HFFc6 (cell line): ENCODE results near the gene SLC7A4. TPM values are rescaled to one million over a fixed set of nuclear protein-coding genes. Genes with fewer than 3 reads are reported as not detected.

Source experiments
- DNase-seq: peaks from one replicate; pipeline ENCODE4 v3.0.0-alpha.2; 2018
- H3K27ac Mint-ChIP-seq: 2 replicates; pipeline ENCODE4 v1.8.0; 2020; ENCODE audit warnings: mild to moderate bottlenecking, mixed read lengths
- H3K27me3 Mint-ChIP-seq: 2 replicates; pipeline ENCODE4 v1.8.0; 2021; ENCODE audit warnings: mild to moderate bottlenecking, moderate library complexity, mixed read lengths; ENCODE audit not compliant: insufficient read depth
- H3K36me3 Mint-ChIP-seq: 2 replicates; pipeline ENCODE4 v1.8.0; 2021; ENCODE audit warnings: low read depth, mixed read lengths
- H3K4me1 Mint-ChIP-seq: 2 replicates; pipeline ENCODE4 v1.8.0; 2020; ENCODE audit warnings: low read depth, mixed read lengths
- H3K4me3 Mint-ChIP-seq: 2 replicates; pipeline ENCODE4 v1.8.0; 2020; ENCODE audit warnings: mild to moderate bottlenecking, moderate library complexity, mixed read lengths
- H3K9me3 Mint-ChIP-seq: 2 replicates; pipeline ENCODE4 v1.8.0; 2020; ENCODE audit warnings: mild to moderate bottlenecking, mixed read lengths
- total RNA-seq, 6 experiments: library from RNA; stranded (reverse); fragmentation: NEBNext Ultra II Directional; extraction: Animal tissue kit (Norgen Biotek cat#: 25700); gene quantifications; 2 replicates in 1 of 6; 3 replicates in 5 of 6; pipeline ENCODE4 v1.2.3, GENCODE V29; 2021
- TF ChIP-seq, protein P1 (sequence below): fragments of 200-600 bp; sonication (generic); IDR thresholded peaks from 2 replicates; pipeline ENCODE4 v1.5.0; 2021; ENCODE audit warnings: antibody characterized with exemption, mild to moderate bottlenecking

SLC7A4 gene
- total RNA-seq, 6 experiments from 2014 or later = 0.07 TPM; not detected in 5

DNA sequence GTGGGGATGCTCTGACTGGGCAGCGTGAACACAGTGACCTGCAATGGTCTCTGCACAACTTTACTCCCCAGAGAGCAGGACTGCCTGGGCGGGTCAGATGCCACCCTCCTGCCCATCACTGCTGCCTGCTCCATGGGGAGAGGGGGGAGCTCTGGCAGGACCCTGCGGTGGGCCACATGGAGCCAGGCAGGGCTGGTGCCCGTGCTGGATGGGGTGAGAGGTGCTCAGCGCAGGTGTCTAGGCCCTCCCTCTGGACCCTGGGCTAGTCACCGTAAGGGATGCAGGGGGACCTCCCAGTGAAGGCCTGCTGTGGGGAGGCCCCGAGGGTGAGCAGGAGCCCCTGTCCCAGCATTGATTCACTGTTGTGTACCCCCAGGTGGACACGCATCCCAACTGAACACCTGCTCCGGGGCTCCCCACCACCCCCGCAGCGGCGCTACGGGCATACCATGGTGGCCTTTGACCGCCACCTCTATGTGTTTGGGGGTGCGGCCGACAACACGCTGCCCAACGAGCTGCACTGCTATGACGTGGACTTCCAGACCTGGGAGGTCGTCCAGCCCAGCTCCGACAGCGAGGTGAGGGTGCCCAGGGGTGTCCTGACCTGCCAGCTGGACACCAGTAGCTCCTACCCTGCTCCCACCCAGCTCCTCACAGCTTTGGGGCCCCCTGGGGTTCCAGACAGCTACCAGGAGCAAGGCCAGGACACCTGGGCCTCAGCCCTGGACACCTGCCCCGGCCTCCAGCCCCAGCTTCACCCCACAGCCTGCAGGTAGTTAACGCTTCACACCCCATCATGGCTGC, 40.9 kb downstream of the SLC7A4 start:
- Mint-ChIP-seq H3K9me3 (no peaks in the 10 kb centered on the region), H3K27me3 (no peaks in the 10 kb centered on the region), H3K27ac (no peak overlapping the region), H3K36me3 (peaks cover 7% of the 10 kb centered on the region; the same call in 1 of the 2 replicates), H3K4me3 (no peak overlapping the region), H3K4me1 (no peaks in the 10 kb centered on the region)
- DNase-seq = no peak
- TF ChIP-seq, protein P1, sequence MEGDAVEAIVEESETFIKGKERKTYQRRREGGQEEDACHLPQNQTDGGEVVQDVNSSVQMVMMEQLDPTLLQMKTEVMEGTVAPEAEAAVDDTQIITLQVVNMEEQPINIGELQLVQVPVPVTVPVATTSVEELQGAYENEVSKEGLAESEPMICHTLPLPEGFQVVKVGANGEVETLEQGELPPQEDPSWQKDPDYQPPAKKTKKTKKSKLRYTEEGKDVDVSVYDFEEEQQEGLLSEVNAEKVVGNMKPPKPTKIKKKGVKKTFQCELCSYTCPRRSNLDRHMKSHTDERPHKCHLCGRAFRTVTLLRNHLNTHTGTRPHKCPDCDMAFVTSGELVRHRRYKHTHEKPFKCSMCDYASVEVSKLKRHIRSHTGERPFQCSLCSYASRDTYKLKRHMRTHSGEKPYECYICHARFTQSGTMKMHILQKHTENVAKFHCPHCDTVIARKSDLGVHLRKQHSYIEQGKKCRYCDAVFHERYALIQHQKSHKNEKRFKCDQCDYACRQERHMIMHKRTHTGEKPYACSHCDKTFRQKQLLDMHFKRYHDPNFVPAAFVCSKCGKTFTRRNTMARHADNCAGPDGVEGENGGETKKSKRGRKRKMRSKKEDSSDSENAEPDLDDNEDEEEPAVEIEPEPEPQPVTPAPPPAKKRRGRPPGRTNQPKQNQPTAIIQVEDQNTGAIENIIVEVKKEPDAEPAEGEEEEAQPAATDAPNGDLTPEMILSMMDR = no peak

DNA sequence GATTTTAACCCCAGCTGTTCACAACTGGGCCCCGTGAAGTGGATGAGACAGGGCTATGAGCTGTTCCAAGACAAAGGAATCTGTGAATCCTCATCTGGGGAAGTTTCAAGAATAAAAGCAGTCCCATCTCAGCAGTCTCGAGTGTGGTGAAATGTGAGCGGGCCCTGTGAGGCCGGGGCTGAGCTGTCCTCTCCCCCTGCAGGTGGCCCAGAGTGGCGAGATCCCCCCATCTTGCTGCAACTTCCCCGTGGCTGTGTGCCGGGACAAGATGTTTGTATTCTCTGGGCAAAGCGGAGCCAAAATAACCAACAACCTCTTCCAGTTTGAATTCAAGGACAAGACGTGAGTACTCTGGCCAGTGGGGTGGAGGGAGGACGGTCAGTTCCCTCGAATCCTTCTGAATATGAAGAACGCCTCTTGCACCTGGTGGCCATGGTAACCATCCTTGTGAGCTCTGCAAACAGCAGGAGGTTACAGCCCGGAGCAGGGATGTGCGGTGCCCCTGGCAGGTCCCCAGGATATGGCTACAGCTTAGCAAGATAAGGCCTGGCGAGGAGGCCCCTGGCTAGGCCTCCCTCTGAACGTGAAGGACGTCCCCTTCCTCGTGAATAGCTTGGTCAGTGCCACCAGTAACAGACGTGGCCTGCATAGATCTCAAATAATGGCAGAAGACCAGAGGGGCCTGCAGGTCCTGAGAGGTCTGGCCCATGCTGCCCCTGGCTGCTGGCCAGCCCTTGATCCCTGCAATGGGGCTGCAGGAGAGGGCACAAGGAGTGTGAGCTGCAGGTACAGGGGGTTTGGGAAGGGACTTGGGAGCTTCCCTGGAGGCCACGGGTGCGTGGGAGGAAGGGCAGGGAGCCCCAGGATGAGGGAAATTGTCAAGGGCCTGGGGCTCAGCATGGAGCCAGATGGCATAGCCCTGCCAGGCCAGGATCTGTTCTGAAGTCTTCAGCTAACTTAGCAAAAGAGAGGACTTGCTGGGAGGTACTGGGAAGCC, 41.9 kb downstream of the SLC7A4 start:
- DNase-seq = no peak
- no peak overlapping the region for H3K27ac Mint-ChIP-seq
- TF ChIP-seq, protein P1 = no peak
- no peaks in the 10 kb centered on the region for H3K4me1 Mint-ChIP-seq
- no peaks in the 10 kb centered on the region for H3K27me3 Mint-ChIP-seq
- no peaks in the 10 kb centered on the region for H3K9me3 Mint-ChIP-seq
- peaks cover 11% of the 10 kb centered on the region; the same call in 1 of the 2 replicates for H3K36me3 Mint-ChIP-seq
- no peak overlapping the region for H3K4me3 Mint-ChIP-seq

DNA sequence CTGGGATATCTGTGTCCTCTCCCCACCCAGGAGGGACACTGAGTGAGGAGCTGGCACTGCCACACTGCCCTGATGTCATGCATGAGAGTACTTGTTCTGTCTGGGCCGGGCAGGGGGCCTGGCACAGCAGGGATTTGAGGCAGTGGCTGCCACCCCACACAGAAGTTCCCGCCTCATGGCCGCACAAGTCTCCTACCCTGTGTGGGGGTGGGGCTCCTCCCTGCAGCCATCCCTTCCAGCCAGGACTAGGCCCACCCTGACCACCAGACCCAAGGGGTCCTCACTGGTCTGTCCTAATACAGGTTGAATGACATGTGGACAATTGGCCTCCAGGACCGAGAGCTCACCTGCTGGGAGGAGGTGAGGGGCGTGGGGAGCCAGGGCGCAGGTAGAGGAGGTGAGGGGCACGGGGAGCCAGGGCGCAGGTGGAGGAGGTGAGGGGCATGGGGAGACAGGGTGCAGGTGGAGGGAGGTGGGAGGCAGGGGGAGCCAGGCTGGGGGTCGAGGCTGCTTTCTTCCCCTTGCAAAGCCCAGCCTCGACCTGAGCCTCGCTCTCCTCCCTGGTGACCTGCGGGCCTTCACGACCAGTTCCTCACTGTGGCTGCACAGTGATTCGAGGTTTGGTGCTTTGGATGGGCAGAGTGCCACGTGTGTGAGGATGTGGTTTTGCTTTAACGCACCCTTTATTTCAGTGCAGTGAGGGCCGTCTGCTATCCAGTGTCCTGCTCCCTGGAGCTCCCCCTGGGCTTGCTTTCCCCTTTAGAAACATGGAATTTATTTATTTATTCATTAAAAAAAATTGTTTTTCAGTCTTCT, 42.8 kb downstream of the SLC7A4 start:
- H3K4me3 Mint-ChIP-seq = no peak overlapping the region
- no peaks in the 10 kb centered on the region for H3K4me1 Mint-ChIP-seq
- DNase-seq = no peak
- no peak overlapping the region for H3K27ac Mint-ChIP-seq
- no peaks in the 10 kb centered on the region for H3K27me3 Mint-ChIP-seq
- TF ChIP-seq, protein P1 = no peak
- peaks cover 11% of the 10 kb centered on the region; the same call in 1 of the 2 replicates for H3K36me3 Mint-ChIP-seq
- H3K9me3 Mint-ChIP-seq = no peaks in the 10 kb centered on the region

DNA sequence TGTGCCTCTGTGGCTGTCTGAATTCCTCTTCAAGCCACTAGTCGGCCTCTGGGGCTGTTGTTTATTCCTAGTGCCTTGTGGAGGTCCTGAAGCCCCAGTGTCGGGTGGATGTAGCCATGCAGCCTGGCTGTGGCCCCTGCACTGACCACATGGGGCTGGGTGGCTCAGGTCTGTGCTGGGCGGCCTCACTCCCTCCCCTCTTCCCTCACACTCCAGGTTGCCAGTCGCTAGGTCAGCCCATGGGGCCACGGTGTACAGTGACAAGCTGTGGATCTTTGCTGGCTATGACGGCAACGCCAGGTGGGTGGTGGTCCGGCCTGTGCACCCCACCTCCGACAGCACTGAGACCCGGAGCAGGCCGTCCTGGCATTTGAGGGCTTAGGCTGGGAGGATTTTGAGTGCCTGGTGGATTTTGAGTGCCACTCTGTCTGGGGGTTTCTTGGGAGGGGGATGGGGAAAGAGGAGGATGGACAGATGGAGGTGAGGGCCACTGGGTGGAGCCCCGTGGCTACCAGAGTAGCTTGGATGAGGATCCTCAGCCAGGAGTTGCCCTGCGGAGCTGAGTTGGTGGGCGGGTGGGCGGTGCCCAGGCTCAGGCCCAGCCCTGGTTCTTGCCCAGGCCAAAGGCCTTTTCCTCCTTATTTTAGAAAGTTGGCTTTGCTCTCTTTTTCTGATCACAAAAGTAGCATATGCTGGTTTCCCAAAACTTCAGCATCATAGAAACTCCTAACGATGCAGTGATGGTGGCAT, 43.6 kb downstream of the SLC7A4 start:
- H3K4me3 Mint-ChIP-seq = no peak overlapping the region
- no peaks in the 10 kb centered on the region; the same call in 1 of the 2 replicates for H3K27me3 Mint-ChIP-seq
- no peak overlapping the region for H3K27ac Mint-ChIP-seq

More for the DNA sequence above, 43.6 kb downstream of the SLC7A4 start:
- Mint-ChIP-seq H3K36me3 (peaks cover 16% of the 10 kb centered on the region), H3K9me3 (no peaks in the 10 kb centered on the region), H3K4me1 (peaks cover 5% of the 10 kb centered on the region)
- no peak for DNase-seq
- TF ChIP-seq, protein P1 = no peak
